Esophagus squamous epithelium (tissue), 4 donors: ENCODE results near the gene VOPP1.
"Not testable (repeated sequence)": the region's sequence is repeated elsewhere in the genome, so short reads cannot be mapped to it uniquely, and the experiment has no call there.

ENCODE experiments used
- CTCF ChIP-seq, 6 experiments: fragments of 450-650 bp in 4 of 6; fragments of 200-600 bp in 2 of 6; sonication (generic) in 2 of 6; IDR thresholded peaks; one replicate each; pipeline ENCODE4 v1.5.1; 2016 to 2019; ENCODE audit warnings: antibody characterized with exemption in 6 of 6, mild to moderate bottlenecking in 4 of 6, moderate library complexity in 4 of 6
- POLR2A ChIP-seq, 4 donors: fragments of 450-650 bp; IDR thresholded peaks; one replicate each; pipeline ENCODE4 v1.6.1; 2017; ENCODE audit warnings: antibody characterized with exemption in 4 of 4, mild to moderate bottlenecking in 4 of 4, moderate library complexity in 3 of 4

DNA sequence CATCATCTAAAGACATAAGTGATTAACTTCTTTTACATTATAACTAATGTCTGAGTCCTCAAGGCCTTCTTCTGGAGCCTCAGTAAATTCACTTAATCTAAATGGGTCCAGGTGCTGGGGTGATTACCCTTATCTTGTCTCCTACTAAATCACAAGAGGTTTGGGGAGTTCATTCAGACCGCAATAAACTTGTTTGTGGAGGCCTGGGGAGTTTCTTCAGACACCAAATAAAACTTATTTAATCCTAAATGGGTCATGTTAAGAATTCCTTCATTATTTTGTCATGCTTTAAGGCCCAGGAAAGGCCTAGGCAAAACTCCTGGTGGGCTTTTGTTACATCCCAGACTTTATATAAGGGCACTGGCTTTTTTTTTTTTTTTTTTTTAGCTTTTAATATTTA lies 62.1 kb downstream of the VOPP1 start:
- TF ChIP-seq CTCF, POLR2A (IDR thresholded peaks at IDR 0.05): not testable (repeated sequence)
